AML-193 (cell line): Measurements from ENCODE around the gene ABCC10.
"Not testable (repeated sequence)": the region's sequence is repeated elsewhere in the genome, so short reads cannot be mapped to it uniquely, and the experiment has no call there.

Experiments used
- DNase-seq, 2 experiments: peaks; one replicate each; lab custom pipeline; 2025; lab: John Stamatoyannopoulos, UW

Gene ABCC10

GRCh38 chr6:43427406-43428111 is at the start of gene ABCC10:
ABCC10 (plus strand) TSS chr6:43427541; CDS start chr6:43427979, 438 bp downstream.
- DNase-seq, result peak; percentile 97 to 98

GRCh38 chr6:43377710-43378229 is 49.6 kb upstream of the ABCC10 start:
- DNase-seq, result no peak

- no peak for DNase-seq
Measured at GRCh38 chr6:43378631-43379030, 48.7 kb upstream of the ABCC10 start.

- not testable (repeated sequence) for DNase-seq
Measured at GRCh38 chr6:43380858-43381257, 46.5 kb upstream of the ABCC10 start.

GRCh38 chr6:43383021-43383667 is 44.2 kb upstream of the ABCC10 start:
- no peak for DNase-seq

- peak; percentile 74 to 77 for DNase-seq
Measured at GRCh38 chr6:43386492-43386891, 40.8 kb upstream of the ABCC10 start.

GRCh38 chr6:43389730-43390295 is 37.5 kb upstream of the ABCC10 start:
- DNase-seq, result no peak

GRCh38 chr6:43390753-43391439 is 36.4 kb upstream of the ABCC10 start:
- DNase-seq, result not testable (repeated sequence)

GRCh38 chr6:43391440-43392031 is 35.8 kb upstream of the ABCC10 start:
- no peak for DNase-seq

- not testable (repeated sequence) for DNase-seq
Measured at GRCh38 chr6:43393133-43393532, 34.2 kb upstream of the ABCC10 start.

GRCh38 chr6:43393602-43394001 is 33.7 kb upstream of the ABCC10 start:
- no peak for DNase-seq

GRCh38 chr6:43394982-43395381 is 32.4 kb upstream of the ABCC10 start:
- DNase-seq, result no peak

- DNase-seq, result no peak
Measured at GRCh38 chr6:43395776-43396175, 31.6 kb upstream of the ABCC10 start.

- DNase-seq, result no peak
Measured at GRCh38 chr6:43396408-43397149, 30.8 kb upstream of the ABCC10 start.

- DNase-seq, result no peak
Measured at GRCh38 chr6:43399932-43400487, 27.3 kb upstream of the ABCC10 start.

GRCh38 chr6:43401730-43402129 is 25.6 kb upstream of the ABCC10 start:
- no peak for DNase-seq

- DNase-seq, result no peak
Measured at GRCh38 chr6:43402820-43403219, 24.5 kb upstream of the ABCC10 start.

GRCh38 chr6:43405354-43405753 is 22.0 kb upstream of the ABCC10 start:
- no peak for DNase-seq

- DNase-seq, result no peak
Measured at GRCh38 chr6:43407296-43407695, 20.0 kb upstream of the ABCC10 start.

GRCh38 chr6:43408259-43408658 is 19.1 kb upstream of the ABCC10 start:
- DNase-seq, result no peak

GRCh38 chr6:43410776-43411175 is 16.6 kb upstream of the ABCC10 start:
- DNase-seq, result not testable (repeated sequence)
